Measurements from ENCODE around the gene ANGPT4. TPM values are rescaled to one million over a fixed set of nuclear protein-coding genes. Genes with fewer than 3 reads are reported as not detected.

The ANGPT4 gene
- total and polyA plus RNA-seq, 9 of the 15 experiments (the other 6 are each of a cell fraction or from before 2014, with no cell fraction given) = not detected

GRCh38 chr20:922781-923180, 6.6 kb upstream of the ANGPT4 start:
- in situ Hi-C loops (cut with MboI) = no loop called here
- Histone ChIP-seq H3K27ac (ENCODE audit: extremely low read depth, low read depth, low read length) (no peak overlapping the region), H3K79me2 (ENCODE audit: control insufficient read depth, insufficient read depth, low read length) (no peaks in the 10 kb centered on the region), H3K27me3 (ENCODE audit: control insufficient read depth in 2 of 2, insufficient read depth in 2 of 2, low read length in 2 of 2) (peaks cover 0 to 29% of the 10 kb centered on the region in 2 experiments; a peak in 3 of 5 replicates), H3K4me2 (ENCODE audit: insufficient read depth, low read length) (no peak overlapping the region), H4K20me1 (replicated peaks; ENCODE audit: control insufficient read depth, insufficient read depth, low read length) (no peaks in the 10 kb centered on the region), H3K4me3 (no peak overlapping the region), H2AFZ (ENCODE audit: low read depth, low read length) (no peak overlapping the region), H3K9me3 (replicated peaks; ENCODE audit: control insufficient read depth, insufficient read depth, low read depth, low read length) (no peaks in the 10 kb centered on the region), H3K9ac (ENCODE audit: insufficient read depth in 1 of 2, low read depth in 2 of 2, low read length in 2 of 2) (no peak overlapping the region), H3K9me1 (ENCODE audit: control insufficient read depth, insufficient read depth, low read length) (no peaks in the 10 kb centered on the region), H3K36me3 (ENCODE audit: control insufficient read depth, insufficient read depth, low read length) (no peaks in the 10 kb centered on the region), H3K4me1 (replicated peaks in 1 of 2; ENCODE audit: control insufficient read depth in 2 of 2, insufficient read depth in 2 of 2, low read length in 2 of 2) (no peaks in the 10 kb centered on the region; a peak in 1 of 5 replicates)
- 12% methylated on average over 3 of the region's 4 CpGs for WGBS (ENCODE audit: insufficient coverage, low coverage, missing lambda C conversion rate)
- ATAC-seq (no peak), FAIRE-seq (no peak), DNase-seq (ENCODE audit: extremely low read depth in 1 of 4, low spot score in 3 of 4) (no peak)
- CTCF ChIA-PET (ENCODE audit: low intra/inter-chr PET ratio) = no interaction called here
- BruUV-seq (replicated peaks) = no TSS peak
- POLR2A ChIA-PET = interaction anchor here (0.5 to 0.6 kb wide), 2 partner anchors 20 to 95 kb away, joined by 3 to 4 read pairs; no protein-coding TSS in a partner anchor
- no peak for TF ChIP-seq PHF21A (IDR thresholded peaks at IDR 0.05; ENCODE audit: borderline replicate concordance, low read depth)
- TF ChIP-seq SMARCC2 (IDR thresholded peaks at IDR 0.05; ENCODE audit: low read depth) = no peak
- TF ChIP-seq ZEB2 (IDR thresholded peaks at IDR 0.05) = no peak
- no peak for TF ChIP-seq ZNF3 (CRISPR knock-in tag; IDR thresholded peaks at IDR 0.05)
- TF ChIP-seq ZNF197 (CRISPR knock-in tag; IDR thresholded peaks at IDR 0.05; ENCODE audit: low read depth) = no peak
- TF ChIP-seq ID3 (CRISPR knock-in tag; IDR thresholded peaks at IDR 0.05) = no peak
- no peak for TF ChIP-seq ID3 (tag; IDR thresholded peaks at IDR 0.05)
- TF ChIP-seq GATAD2A (IDR thresholded peaks at IDR 0.05) = no peak
- TF ChIP-seq ZNF696 (CRISPR knock-in tag; conservative IDR thresholded peaks at IDR 0.05) = no peak
- intact Hi-C loops (cut with micrococcal nuclease) = no loop called here

Data from K562 (cell line).